HCT116 (cell line): ENCODE data around the gene CNTNAP2. TPM values are rescaled to one million over a fixed set of nuclear protein-coding genes. Genes with fewer than 3 reads are reported as not detected.

Experiments used
- ATAC-seq: fragments of 200-7000 bp; cut with Tn5 transposase; 2 replicates; pipeline ENCODE4 v1.9.1; 2020; ENCODE audit warnings: mild to moderate bottlenecking, moderate library complexity
- BruUV-seq: library from RNA; stranded (reverse); fragments of 400-500 nt; replicated peaks from 2 replicates; lab custom pipeline; 2021; lab: Mats Ljungman, UMichigan
- CTCF ChIA-PET: fragments of 300-600 bp; sonication (Branson Sonifier 250); formaldehyde crosslinking; loops from one replicate; lab custom pipeline; 2021; ENCODE audit warnings: antibody characterized with exemption; lab: Charles Lee
- POLR2A ChIA-PET: fragments of 300-600, 350-600 bp; sonication (Branson Sonifier 250); formaldehyde crosslinking; loops from one replicate; lab custom pipeline; 2021; ENCODE audit warnings: antibody characterized with exemption; lab: Charles Lee
- RAD21 ChIA-PET, 2 experiments: fragments of 300-600 bp; sonication (Branson Sonifier 250); formaldehyde crosslinking; loops; one replicate each; lab custom pipeline; 2023; ENCODE audit warnings: low total read pairs in 2 of 2; ENCODE audit not compliant: uncharacterized antibody in 2 of 2, unreplicated experiment in 2 of 2, low non-redundant PET in 1 of 2; lab: Charles Lee
- DNase-seq: peaks from one replicate; pipeline ENCODE4 v3.0.0-alpha.2; 2010; ENCODE audit warnings: low read depth, low spot score
- H2AFZ ChIP-seq: fragments of 200-600 bp; shearing (Covaris generic), sonication (generic); 2 replicates; pipeline ENCODE4 v1.6.1; 2017; ENCODE audit warnings: low read depth, mixed run types, mixed read lengths, antibody characterized with exemption, low read length; ENCODE audit not compliant: poor library complexity, severe bottlenecking
- H3K27ac ChIP-seq: 2 replicates; pipeline ENCODE4 v1.5.1; 2012; ENCODE audit warnings: low read depth, low read length
- H3K27me3 ChIP-seq: fragments of 200-600 bp; sonication (generic); 2 replicates; pipeline ENCODE4 v1.6.1; 2016; ENCODE audit warnings: mixed run types, low read length, mixed read lengths; ENCODE audit not compliant: insufficient read depth
- H3K36me3 ChIP-seq, 2 experiments: fragments of 200-500 bp in 1 of 2; fragments of 200-600 bp in 1 of 2; sonication (Bioruptor generic) in 1 of 2; sonication (generic) in 1 of 2; 2 replicates each; pipeline versions ENCODE4 v1.5.1 to v1.6.1; 2014 to 2016; ENCODE audit warnings: low read length in 2 of 2, inconsistent platforms in 1 of 2, mixed read lengths in 1 of 2, mixed run types in 1 of 2; ENCODE audit not compliant: insufficient read depth in 2 of 2, control insufficient read depth in 1 of 2
- H3K4me1 ChIP-seq, 2 experiments: fragments of 200-600 bp in 1 of 2; sonication (generic) in 1 of 2; 2 replicates each; pipeline versions ENCODE4 v1.5.1 to v1.6.1; 2012 to 2017; ENCODE audit warnings: low read length in 2 of 2, inconsistent platforms in 1 of 2, mild to moderate bottlenecking in 1 of 2, mixed read lengths in 1 of 2, mixed run types in 1 of 2, moderate library complexity in 1 of 2; ENCODE audit not compliant: insufficient read depth in 2 of 2, control insufficient read depth in 1 of 2
- H3K4me2 ChIP-seq: fragments of 200-600 bp; sonication (generic); 2 replicates; pipeline ENCODE4 v1.6.1; 2017; ENCODE audit warnings: mixed run types, low read length, mixed read lengths
- H3K4me3 ChIP-seq, 2 experiments: fragments of 200-600 bp in 1 of 2; sonication (generic) in 1 of 2; replicated peaks in 1 of 2; 2 replicates each; pipeline ENCODE4 v1.5.1; 2011 to 2016; ENCODE audit warnings: low read length in 2 of 2, control low read depth in 1 of 2, low read depth in 1 of 2, mild to moderate bottlenecking in 1 of 2, mixed read lengths in 1 of 2, mixed run types in 1 of 2
- H3K79me2 ChIP-seq: fragments of 200-600 bp; sonication (generic); 2 replicates; pipeline ENCODE4 v1.6.1; 2017; ENCODE audit warnings: mild to moderate bottlenecking, mixed run types, low read length, moderate library complexity, mixed read lengths; ENCODE audit not compliant: insufficient read depth
- H3K9ac ChIP-seq: fragments of 200-600 bp; sonication (generic); 2 replicates; pipeline ENCODE4 v1.6.1; 2016; ENCODE audit warnings: low read length, mixed read lengths
- H3K9me2 ChIP-seq: fragments of 200-600 bp; sonication (generic), shearing (Covaris generic); 2 replicates; pipeline ENCODE4 v1.6.1; 2017; ENCODE audit warnings: mixed run types, mild to moderate bottlenecking, moderate library complexity; ENCODE audit not compliant: insufficient read depth
- H3K9me3 ChIP-seq, 2 experiments: fragments of 200-500 bp in 1 of 2; fragments of 200-600 bp in 1 of 2; sonication (Bioruptor generic) in 1 of 2; sonication (generic) in 1 of 2; 2 replicates each; pipeline ENCODE4 v1.6.1; 2014 to 2017; ENCODE audit warnings: low read length in 2 of 2, mixed read lengths in 2 of 2, inconsistent platforms in 1 of 2, low read depth in 1 of 2, mild to moderate bottlenecking in 1 of 2, mixed run types in 1 of 2, moderate library complexity in 1 of 2; ENCODE audit not compliant: control insufficient read depth in 1 of 2, insufficient read depth in 1 of 2
- H4K20me1 ChIP-seq: fragments of 200-600 bp; sonication (generic), shearing (Covaris generic); 2 replicates; pipeline ENCODE4 v1.6.1; 2017; ENCODE audit warnings: mixed run types, mild to moderate bottlenecking, moderate library complexity; ENCODE audit not compliant: insufficient read depth
- CBX3 ChIP-seq: IDR thresholded peaks from 2 replicates; pipeline ENCODE4 v1.6.1; 2012; ENCODE audit warnings: low read depth
- CTCF ChIP-seq, 3 experiments: fragments of 200-600 bp in 1 of 3; sonication (generic) in 1 of 3; IDR thresholded peaks in 2 of 3; conservative IDR thresholded peaks in 1 of 3; 2 replicates each; pipeline ENCODE4 v1.5.1; 2012 to 2017; ENCODE audit warnings: low read depth in 2 of 3, low read length in 2 of 3, antibody characterized with exemption in 1 of 3, borderline replicate concordance in 1 of 3, control low read depth in 1 of 3, mild to moderate bottlenecking in 1 of 3, mixed read lengths in 1 of 3, mixed run types in 1 of 3, moderate library complexity in 1 of 3; ENCODE audit not compliant: insufficient read depth in 1 of 3
- ELF1 ChIP-seq: IDR thresholded peaks from 2 replicates; pipeline ENCODE4 v1.6.1; 2012; ENCODE audit warnings: low read depth, borderline replicate concordance
- EZH2 ChIP-seq: fragments of 200-600 bp; sonication (generic); IDR thresholded peaks from 2 replicates; pipeline ENCODE4 v1.6.1; 2017; ENCODE audit warnings: antibody characterized with exemption, mixed run types
- JUND ChIP-seq: IDR thresholded peaks from 2 replicates; pipeline ENCODE4 v1.6.1; 2012
- POLR2AphosphoS5 ChIP-seq: IDR thresholded peaks from 2 replicates; pipeline ENCODE4 v1.6.1; 2011; ENCODE audit warnings: mild to moderate bottlenecking, low read depth, low read length, moderate library complexity
- RAD21 ChIP-seq: IDR thresholded peaks from 2 replicates; pipeline ENCODE4 v1.6.1; 2012; ENCODE audit warnings: low read depth, mild to moderate bottlenecking
- REST ChIP-seq: IDR thresholded peaks from 2 replicates; pipeline ENCODE4 v1.6.1; 2012; ENCODE audit warnings: low read depth
- SP1 ChIP-seq: IDR thresholded peaks from 2 replicates; pipeline ENCODE4 v1.6.1; 2012; ENCODE audit warnings: low read depth
- YY1 ChIP-seq: IDR thresholded peaks from 2 replicates; pipeline ENCODE4 v1.6.1; 2011; ENCODE audit warnings: low read length, low read depth, moderate library complexity, mild to moderate bottlenecking; ENCODE audit not compliant: insufficient replicate concordance; ENCODE audit errors: extremely low read depth
- ZBTB33 ChIP-seq: IDR thresholded peaks from 2 replicates; pipeline ENCODE4 v1.6.1; 2011; ENCODE audit warnings: mild to moderate bottlenecking, low read length, moderate library complexity; ENCODE audit not compliant: insufficient replicate concordance; ENCODE audit errors: extremely low read depth
- ZFX ChIP-seq: fragments of 450-650 bp; IDR thresholded peaks from 2 replicates; pipeline ENCODE4 v1.6.1; 2017
- intact Hi-C: fragments of 100-400 bp; cut with micrococcal nuclease; formaldehyde crosslinking; loops from 2 replicates; pipeline ENCODE4 v1.10.0; 2022
- total RNA-seq: library from RNA; stranded (reverse); gene quantifications from one replicate; pipeline ENCODE4 v1.2.1, GENCODE V29; 2021; ENCODE audit not compliant: unreplicated experiment

CNTNAP2 gene
- total RNA-seq, 1 experiment from 2014 or later = 0.37 TPM

- POLR2A ChIA-PET = no interaction called here
- CTCF ChIA-PET = interaction anchor here (0.9 kb wide), 1 partner anchor 14 kb away, joined by 4 read pairs; no protein-coding TSS in a partner anchor
Measured at GRCh38 chr7:146960773-146961391, 844.3 kb downstream of the CNTNAP2 start.

GRCh38 chr7:146961617-146962016 is 845.0 kb downstream of the CNTNAP2 start:
- Histone ChIP-seq H3K9ac (no peak overlapping the region), H3K4me3 (no peak overlapping the region), H3K36me3 (no peaks in the 10 kb centered on the region), H2AFZ (no peak overlapping the region), H3K4me1 (no peaks in the 10 kb centered on the region), H3K4me2 (no peak overlapping the region), H3K9me2 (no peaks in the 10 kb centered on the region), H3K27me3 (no peaks in the 10 kb centered on the region), H3K27ac (no peak overlapping the region), H3K79me2 (no peaks in the 10 kb centered on the region), H3K9me3 (peaks cover 19 to 24% of the 10 kb centered on the region in 2 experiments; a peak in 2 of 4 replicates), H4K20me1 (no peaks in the 10 kb centered on the region)
- CTCF ChIA-PET = interaction anchor here (0.9 kb wide), 1 partner anchor 15 kb away, joined by 4 read pairs; no protein-coding TSS in a partner anchor
- intact Hi-C loops = no loop called here
- BruUV-seq = no TSS peak
- DNase-seq (no peak), ATAC-seq (no peak)
- POLR2A ChIA-PET = no interaction called here
- RAD21 ChIA-PET = no interaction called here
- TF ChIP-seq ELF1 = no peak
- no peak for TF ChIP-seq SP1
- no peak for TF ChIP-seq CBX3
- TF ChIP-seq ZBTB33 = no peak
- TF ChIP-seq REST = no peak
- TF ChIP-seq JUND = no peak
- TF ChIP-seq CTCF (IDR thresholded peaks at IDR 0.05 in 2 of 3, conservative IDR thresholded peaks at IDR 0.05 in 1 of 3; ENCODE audit: borderline replicate concordance in 1 of 3, insufficient read depth in 1 of 3, low read depth in 2 of 3, low read length in 2 of 3) = no peak
- TF ChIP-seq POLR2AphosphoS5 = no peak
- no peak for TF ChIP-seq RAD21
- TF ChIP-seq EZH2 = no peak
- no peak for TF ChIP-seq YY1

More at GRCh38 chr7:146960773-146961391, 844.3 kb downstream of the CNTNAP2 start:
- H3K9me3 ChIP-seq = peaks cover 23 to 31% of the 10 kb centered on the region in 2 experiments; a peak in 3 of 4 replicates
- H3K36me3 ChIP-seq = no peaks in the 10 kb centered on the region
- TF ChIP-seq ZFX (no peak), JUND (no peak)
- H3K27me3 ChIP-seq = no peaks in the 10 kb centered on the region
- no peak overlapping the region for H3K4me3 ChIP-seq
- BruUV-seq = no TSS peak
- DNase-seq = no peak
- no peaks in the 10 kb centered on the region for H3K4me1 ChIP-seq
- intact Hi-C loops = no loop called here
- ATAC-seq = no peak
- H3K9me2 ChIP-seq = no peaks in the 10 kb centered on the region
- no peak overlapping the region for H3K27ac ChIP-seq
- no peaks in the 10 kb centered on the region for H3K79me2 ChIP-seq
- H3K4me2 ChIP-seq = no peak overlapping the region
- RAD21 ChIA-PET = no interaction called here
- H4K20me1 ChIP-seq = no peaks in the 10 kb centered on the region
- H2AFZ ChIP-seq = no peak overlapping the region
- no peak overlapping the region for H3K9ac ChIP-seq
